Colonic mucosa (tissue), 4 donors: ENCODE measurements around the gene F8. TPM values are rescaled to one million over a fixed set of nuclear protein-coding genes. Genes with fewer than 3 reads are reported as not detected.

ENCODE experiments used
- DNase-seq: peaks from one replicate; pipeline ENCODE4 v3.0.0-alpha.2; 2020
- H3K27ac ChIP-seq: fragments of 200-600 bp; one replicate; pipeline ENCODE4 v1.8.0; 2021
- H3K27me3 ChIP-seq: fragments of 200-600 bp; one replicate; pipeline ENCODE4 v1.8.0; 2021
- H3K36me3 ChIP-seq: fragments of 200-600 bp; one replicate; pipeline ENCODE4 v1.8.0; 2021
- H3K4me1 ChIP-seq: fragments of 200-600 bp; one replicate; pipeline ENCODE4 v1.8.0; 2021; ENCODE audit warnings: mild to moderate bottlenecking
- H3K4me3 ChIP-seq: fragments of 200-600 bp; one replicate; pipeline ENCODE4 v1.8.0; 2021
- H3K9ac ChIP-seq, 2 donors: one replicate each; pipeline ENCODE4 v1.7.0; 2013; ENCODE audit warnings: control low read depth in 2 of 2, low read depth in 2 of 2, low read length in 2 of 2
- H3K9me3 ChIP-seq: fragments of 200-600 bp; one replicate; pipeline ENCODE4 v1.8.0; 2021
- intact Hi-C: fragments of 100-400 bp; cut with DNase I; formaldehyde crosslinking; loops from one replicate; pipeline ENCODE4 v1.14.1; 2022
- total RNA-seq, 2 donors: library from RNA; stranded (reverse); fragmentation: NEBNext Ultra II Directional in 1 of 2; extraction: Animal tissue kit (Norgen Biotek cat#: 25700) in 1 of 2; gene quantifications; one replicate each; pipeline ENCODE4 v1.2.1, GENCODE V29; 2021
- TF ChIP-seq, protein P1 (sequence below): fragments of 200-600 bp; IDR thresholded peaks from one replicate; pipeline ENCODE4 v1.8.0; 2022; ENCODE audit warnings: antibody characterized with exemption, mild to moderate bottlenecking
- donor health status: healthy.
- donor health status: DM: no; HTN: no; CAD: no.
- donor health status: DM: no; HTN: no; CAD: no.

Gene F8
- total RNA-seq, 2 donors from 2014 or later: 2.3 to 3.5 TPM

DNA sequence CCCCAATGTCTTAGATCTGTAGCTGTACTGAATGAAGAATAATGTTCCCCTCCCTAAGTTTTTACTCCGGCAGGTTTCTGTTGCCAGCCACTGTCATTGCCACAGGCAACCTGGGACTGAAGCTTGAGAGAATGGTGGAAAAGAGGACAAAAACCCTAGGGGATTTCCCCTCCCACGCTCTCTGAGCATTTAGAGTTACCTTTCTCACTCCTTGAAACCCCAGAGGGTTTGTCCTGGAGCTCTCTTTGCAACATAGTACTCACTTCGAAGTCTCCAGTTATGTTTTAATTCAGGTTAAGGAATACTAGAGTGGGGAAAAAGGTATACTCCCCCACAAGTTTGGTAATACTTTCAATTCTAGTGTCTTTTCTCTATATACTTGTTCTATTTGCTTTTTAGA lies 31.5 kb downstream of the F8 start:
- Histone ChIP-seq H3K36me3 (no peaks in the 10 kb centered on the region), H3K4me1 (no peaks in the 10 kb centered on the region), H3K4me3 (no peak overlapping the region), H3K27me3 (no peaks in the 10 kb centered on the region), H3K9ac (no peak overlapping the region), H3K9me3 (no peaks in the 10 kb centered on the region), H3K27ac (no peak overlapping the region)
- intact Hi-C loops: no loop called here
- TF ChIP-seq, protein P1, sequence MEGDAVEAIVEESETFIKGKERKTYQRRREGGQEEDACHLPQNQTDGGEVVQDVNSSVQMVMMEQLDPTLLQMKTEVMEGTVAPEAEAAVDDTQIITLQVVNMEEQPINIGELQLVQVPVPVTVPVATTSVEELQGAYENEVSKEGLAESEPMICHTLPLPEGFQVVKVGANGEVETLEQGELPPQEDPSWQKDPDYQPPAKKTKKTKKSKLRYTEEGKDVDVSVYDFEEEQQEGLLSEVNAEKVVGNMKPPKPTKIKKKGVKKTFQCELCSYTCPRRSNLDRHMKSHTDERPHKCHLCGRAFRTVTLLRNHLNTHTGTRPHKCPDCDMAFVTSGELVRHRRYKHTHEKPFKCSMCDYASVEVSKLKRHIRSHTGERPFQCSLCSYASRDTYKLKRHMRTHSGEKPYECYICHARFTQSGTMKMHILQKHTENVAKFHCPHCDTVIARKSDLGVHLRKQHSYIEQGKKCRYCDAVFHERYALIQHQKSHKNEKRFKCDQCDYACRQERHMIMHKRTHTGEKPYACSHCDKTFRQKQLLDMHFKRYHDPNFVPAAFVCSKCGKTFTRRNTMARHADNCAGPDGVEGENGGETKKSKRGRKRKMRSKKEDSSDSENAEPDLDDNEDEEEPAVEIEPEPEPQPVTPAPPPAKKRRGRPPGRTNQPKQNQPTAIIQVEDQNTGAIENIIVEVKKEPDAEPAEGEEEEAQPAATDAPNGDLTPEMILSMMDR: no peak
- no peak for DNase-seq

DNA sequence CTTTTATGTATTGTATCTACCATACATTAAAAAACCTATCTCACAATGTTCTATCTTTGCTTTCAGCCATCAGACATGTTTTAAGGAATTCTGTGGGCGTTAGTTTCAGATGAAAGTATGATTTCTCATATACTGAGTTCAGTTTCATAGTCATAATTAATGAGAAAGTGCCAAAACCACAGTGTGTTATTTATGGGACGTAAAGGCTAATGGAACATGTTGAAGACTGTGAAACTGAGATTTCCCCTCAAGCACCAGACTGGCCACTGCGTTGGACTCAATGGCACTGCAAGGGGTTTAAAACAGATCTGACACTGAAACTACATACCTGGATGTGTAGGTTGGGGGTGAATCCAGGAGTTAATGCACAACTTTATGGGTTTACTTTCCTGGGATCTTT lies 32.0 kb downstream of the F8 start:
- TF ChIP-seq, protein P1: no peak
- no peaks in the 10 kb centered on the region for H3K9me3 ChIP-seq
- H3K4me1 ChIP-seq: no peaks in the 10 kb centered on the region
- H3K27me3 ChIP-seq: no peaks in the 10 kb centered on the region
- no peak for DNase-seq
- no peak overlapping the region for H3K9ac ChIP-seq
- no peaks in the 10 kb centered on the region for H3K36me3 ChIP-seq
- intact Hi-C loops: no loop called here
- no peak overlapping the region for H3K27ac ChIP-seq
- H3K4me3 ChIP-seq: no peak overlapping the region

DNA sequence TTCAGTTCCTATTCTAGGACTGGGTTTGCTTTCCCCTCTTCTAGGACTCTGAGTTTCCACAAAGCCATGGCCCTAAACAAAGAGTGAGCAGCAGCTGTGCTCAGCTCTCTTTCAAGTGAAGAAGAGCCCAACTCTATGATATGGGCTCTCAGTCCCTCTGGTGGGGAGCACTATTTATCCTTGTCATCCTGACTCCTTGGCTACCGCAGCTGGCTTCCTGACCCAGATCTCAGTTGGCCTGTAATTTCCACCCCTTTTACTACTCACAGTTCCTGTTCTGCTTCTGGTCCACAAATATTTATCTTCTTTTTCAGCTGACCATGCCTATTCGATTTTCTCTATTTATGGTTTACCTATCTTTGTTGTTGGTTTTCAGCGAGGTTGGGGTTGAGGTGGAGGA lies 33.8 kb downstream of the F8 start:
- Histone ChIP-seq H3K27me3 (no peaks in the 10 kb centered on the region), H3K36me3 (no peaks in the 10 kb centered on the region), H3K4me3 (no peak overlapping the region), H3K27ac (no peak overlapping the region), H3K4me1 (no peaks in the 10 kb centered on the region), H3K9ac (no peak overlapping the region), H3K9me3 (no peaks in the 10 kb centered on the region)
- TF ChIP-seq, protein P1: no peak
- DNase-seq: no peak
- intact Hi-C loops: loop anchor here (5.0 kb wide), 1 partner anchor 69 kb away; no protein-coding TSS in a partner anchor

DNA sequence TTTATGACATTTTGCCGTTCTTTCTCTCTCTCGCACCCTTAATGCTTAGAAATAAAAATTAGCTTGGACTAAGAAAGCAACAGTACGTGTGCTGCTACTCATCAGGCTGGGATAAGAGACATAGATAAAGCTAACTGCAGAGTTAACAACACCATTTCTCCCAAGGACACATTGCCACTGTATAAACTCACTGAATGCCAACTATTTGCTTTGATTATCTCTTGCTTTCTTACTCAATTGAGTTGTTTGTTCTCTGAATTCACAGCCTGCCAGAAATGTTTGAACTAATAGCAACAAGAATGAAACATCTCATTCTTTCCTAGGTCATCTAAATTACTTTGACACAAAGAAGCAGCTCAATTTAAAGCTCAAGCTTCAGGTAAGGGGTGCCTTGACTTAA lies 34.6 kb downstream of the F8 start:
- Histone ChIP-seq H3K4me1 (no peaks in the 10 kb centered on the region), H3K36me3 (no peaks in the 10 kb centered on the region), H3K9me3 (no peaks in the 10 kb centered on the region), H3K4me3 (no peak overlapping the region), H3K27me3 (no peaks in the 10 kb centered on the region), H3K27ac (no peak overlapping the region), H3K9ac (no peak overlapping the region)
- DNase-seq: no peak
- TF ChIP-seq, protein P1: no peak
- intact Hi-C loops: loop anchor here (5.0 kb wide), 1 partner anchor 69 kb away; no protein-coding TSS in a partner anchor

DNA sequence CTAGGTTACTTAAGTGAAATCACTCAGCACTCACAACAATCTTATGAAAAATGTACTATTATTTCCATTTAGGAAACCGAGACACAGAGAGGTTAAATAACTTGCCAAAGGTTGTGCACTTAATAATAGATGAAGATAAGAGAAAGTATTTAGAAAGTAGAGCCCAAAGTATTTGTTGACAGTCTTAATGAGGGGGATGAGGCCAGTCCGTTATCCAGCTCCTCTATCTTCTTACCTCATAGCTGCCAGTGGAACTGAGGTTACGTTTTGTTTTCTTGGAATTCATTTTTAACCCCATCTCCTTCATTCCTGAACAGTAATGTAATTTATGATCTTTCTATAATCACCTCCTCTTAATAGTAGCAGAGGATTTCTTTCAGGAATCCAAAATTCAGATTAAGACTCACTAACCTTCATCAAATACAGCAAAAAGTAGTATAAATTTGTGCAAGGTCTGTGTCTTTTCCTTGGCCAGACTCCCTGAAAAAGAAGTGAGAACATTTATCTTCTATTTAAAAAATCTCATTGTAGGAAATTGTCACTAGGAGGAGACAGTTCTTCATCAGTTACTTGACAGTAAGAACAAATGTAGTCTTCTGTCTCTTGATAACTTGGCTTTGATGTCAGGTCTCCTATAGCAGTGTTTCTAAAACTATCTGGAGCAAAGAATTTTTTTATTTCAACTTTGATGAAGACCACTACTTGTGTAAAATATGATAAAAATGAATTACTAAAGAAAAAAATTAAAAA lies 35.5 kb downstream of the F8 start:
- H3K36me3 ChIP-seq: no peaks in the 10 kb centered on the region
- no peak for DNase-seq
- H3K9me3 ChIP-seq: no peaks in the 10 kb centered on the region
- H3K4me3 ChIP-seq: no peak overlapping the region
- no peak overlapping the region for H3K27ac ChIP-seq
- H3K9ac ChIP-seq: no peak overlapping the region
- TF ChIP-seq, protein P1: no peak
- H3K27me3 ChIP-seq: no peaks in the 10 kb centered on the region
- H3K4me1 ChIP-seq: no peaks in the 10 kb centered on the region
- intact Hi-C loops: loop anchor here (5.0 kb wide), 1 partner anchor 70 kb away; no protein-coding TSS in a partner anchor
